Prostate gland (tissue), 2 donors: Measurements from ENCODE around the gene KCNJ6. TPM values are rescaled to one million over a fixed set of nuclear protein-coding genes. Genes with fewer than 3 reads are reported as not detected.
"Not testable (repeated sequence)": the region's sequence is repeated elsewhere in the genome, so short reads cannot be mapped to it uniquely, and the experiment has no call there.

Experiments
- DNase-seq: peaks from one replicate; pipeline ENCODE4 v3.0.0-alpha.2; 2019; ENCODE audit warnings: low spot score
- H3K27ac ChIP-seq, 2 donors: fragments of 200-600 bp; sonication (generic); 2 replicates each; pipeline ENCODE4 v1.5.1; 2017 to 2019
- H3K27me3 ChIP-seq: fragments of 200-600 bp; sonication (generic); replicated peaks from 2 replicates; pipeline ENCODE4 v1.5.1; 2019; ENCODE audit not compliant: insufficient read depth
- H3K36me3 ChIP-seq, 2 donors: fragments of 200-600 bp; sonication (generic); 1 replicate in 1 of 2; 2 replicates in 1 of 2; pipeline versions ENCODE4 v1.5.1 to v1.8.1; 2017 to 2019
- H3K4me1 ChIP-seq: fragments of 200-600 bp; sonication (generic); replicated peaks from 2 replicates; pipeline ENCODE4 v1.5.1; 2019
- H3K4me3 ChIP-seq, 2 donors: fragments of 200-600 bp; sonication (generic); 2 replicates each; pipeline ENCODE4 v1.5.1; 2017 to 2019
- H3K9me3 ChIP-seq: fragments of 200-600 bp; sonication (generic); 2 replicates; pipeline ENCODE4 v1.5.1; 2017
- CTCF ChIP-seq, 4 experiments: fragments of 200-600 bp in 2 of 4; fragments of 450-650 bp in 2 of 4; sonication (generic) in 2 of 4; IDR thresholded peaks; 1 replicate in 3 of 4; 2 replicates in 1 of 4; pipeline ENCODE4 v1.5.1; 2016 to 2019; ENCODE audit warnings: antibody characterized with exemption in 4 of 4, mild to moderate bottlenecking in 2 of 4, moderate library complexity in 2 of 4
- POLR2A ChIP-seq: fragments of 450-650 bp; IDR thresholded peaks from one replicate; pipeline ENCODE4 v1.6.1; 2016; ENCODE audit warnings: antibody characterized with exemption, mild to moderate bottlenecking
- POLR2AphosphoS5 ChIP-seq: sonication (generic); formaldehyde crosslinking; IDR thresholded peaks from one replicate; pipeline ENCODE4 v1.6.1; 2017; ENCODE audit warnings: antibody characterized with exemption
- whole genome bisulfite sequencing: methylation state at CpG from one replicate; pipeline ENCODE4 v1.1.5; 2018; 5-methylcytosine and 5-hydroxymethylcytosine counted together
- intact Hi-C: fragments of 100-400 bp; cut with DNase I; formaldehyde crosslinking; loops from one replicate; pipeline ENCODE4 v1.14.2; 2022
- total RNA-seq, 2 donors: library from RNA; depleted of rRNA; stranded (reverse); fragments of >200 nt; gene quantifications; one replicate each; pipeline ENCODE4 v1.1.0, GENCODE V29; 2016

The KCNJ6 gene
- total RNA-seq, 2 donors from 2014 or later, result 0.23 to 0.36 TPM

GRCh38 chr21:37647781-37648180 lies 268.5 kb downstream of the KCNJ6 start:
- WGBS, result 60% methylated on average over 4 of the region's 4 CpGs
- intact Hi-C loops, result no loop called here

GRCh38 chr21:37646761-37647160 lies 269.5 kb downstream of the KCNJ6 start:
- H3K9me3 ChIP-seq, DNase-seq, H3K27me3 ChIP-seq, H3K4me1 ChIP-seq, H3K27ac ChIP-seq, intact Hi-C loops, H3K4me3 ChIP-seq, H3K36me3 ChIP-seq: not testable (repeated sequence)
- WGBS, result 83% methylated on average over 12 of the region's 12 CpGs

More at GRCh38 chr21:37647781-37648180, 268.5 kb downstream of the KCNJ6 start:
- H3K27ac ChIP-seq, result no peak overlapping the region
- DNase-seq, result no peak
- no peaks in the 10 kb centered on the region for H3K9me3 ChIP-seq
- TF ChIP-seq POLR2A (no peak), POLR2AphosphoS5 (no peak), CTCF (IDR thresholded peaks at IDR 0.05) (no peak)
- no peaks in the 10 kb centered on the region for H3K4me1 ChIP-seq
- H3K27me3 ChIP-seq, result no peaks in the 10 kb centered on the region
- no peaks in the 10 kb centered on the region for H3K36me3 ChIP-seq
- no peak overlapping the region for H3K4me3 ChIP-seq

- H3K4me1 ChIP-seq, result no peaks in the 10 kb centered on the region
- H3K4me3 ChIP-seq, result no peak overlapping the region
- TF ChIP-seq POLR2A, result no peak
- no peak for TF ChIP-seq POLR2AphosphoS5
- no peak for TF ChIP-seq CTCF (IDR thresholded peaks at IDR 0.05)
- H3K27me3 ChIP-seq, result no peaks in the 10 kb centered on the region
- H3K27ac ChIP-seq, result no peak overlapping the region
- WGBS, result 20% methylated on average over 6 of the region's 6 CpGs
- H3K36me3 ChIP-seq, result no peaks in the 10 kb centered on the region
- DNase-seq, result no peak
- intact Hi-C loops, result no loop called here
- H3K9me3 ChIP-seq, result no peaks in the 10 kb centered on the region
Measured at GRCh38 chr21:37645848-37646247, 270.4 kb downstream of the KCNJ6 start.

- WGBS, result 50% methylated on average over 8 of the region's 8 CpGs
- Histone ChIP-seq H3K4me1 (no peaks in the 10 kb centered on the region), H3K9me3 (no peaks in the 10 kb centered on the region), H3K27me3 (no peaks in the 10 kb centered on the region), H3K36me3 (no peaks in the 10 kb centered on the region), H3K27ac (no peak overlapping the region), H3K4me3 (no peak overlapping the region)
- DNase-seq, result no peak
- TF ChIP-seq CTCF (IDR thresholded peaks at IDR 0.05), result no peak
- TF ChIP-seq POLR2AphosphoS5, result no peak
- TF ChIP-seq POLR2A, result no peak
- intact Hi-C loops, result no loop called here
Measured at GRCh38 chr21:37644636-37645035, 271.6 kb downstream of the KCNJ6 start.

GRCh38 chr21:37643862-37644261 lies 272.4 kb downstream of the KCNJ6 start:
- H3K4me3 ChIP-seq, DNase-seq, H3K9me3 ChIP-seq, H3K27ac ChIP-seq, intact Hi-C loops, H3K27me3 ChIP-seq, H3K36me3 ChIP-seq, H3K4me1 ChIP-seq: not testable (repeated sequence)

GRCh38 chr21:37642493-37642892 lies 273.8 kb downstream of the KCNJ6 start:
- intact Hi-C loops, result no loop called here
- TF ChIP-seq POLR2A, result no peak
- peak in 2 of 4 experiments; percentile 14 to 19 for TF ChIP-seq CTCF (IDR thresholded peaks at IDR 0.05)
- WGBS, result 77% methylated on average over 3 of the region's 3 CpGs

More at GRCh38 chr21:37642493-37642892, 273.8 kb downstream of the KCNJ6 start:
- no peaks in the 10 kb centered on the region for H3K4me1 ChIP-seq
- no peaks in the 10 kb centered on the region for H3K9me3 ChIP-seq
- H3K27me3 ChIP-seq, result no peaks in the 10 kb centered on the region
- peak; percentile 24 for DNase-seq
- no peak overlapping the region for H3K27ac ChIP-seq
- H3K4me3 ChIP-seq, result no peak overlapping the region
- no peaks in the 10 kb centered on the region for H3K36me3 ChIP-seq
